ENCODE data around the gene ABI2.
A peak's percentile ranks its signal among the peaks of the same experiment; 100 is the strongest.

ABI2 gene

DNA sequence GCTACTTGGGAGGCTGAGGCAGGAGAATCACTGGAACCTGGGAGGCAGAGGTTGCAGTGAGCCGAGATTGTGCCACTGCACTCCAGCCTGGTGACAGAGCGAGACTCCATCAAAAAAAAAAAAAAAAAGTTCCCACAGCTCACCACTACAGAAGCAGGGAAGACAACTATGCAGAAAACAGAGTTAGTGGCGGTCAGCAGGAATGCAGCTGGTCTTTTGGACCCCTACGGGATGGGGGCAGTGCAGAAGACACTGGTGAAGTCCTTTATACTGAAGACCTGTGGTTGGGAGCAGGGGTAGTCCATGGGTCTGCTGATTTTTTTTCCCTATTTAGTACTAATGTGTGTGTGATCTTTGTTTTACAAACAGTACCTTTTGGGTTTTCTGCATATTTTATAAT lies 101.4 kb downstream of the ABI2 start:
- DNase-seq (ENCODE audit: low read depth, low spot score) = peak; percentile 7

- no peak for DNase-seq (ENCODE audit: low read depth, low spot score)
Observed at GRCh38 chr2:203431391-203432185, 103.4 kb downstream of the ABI2 start.

DNA sequence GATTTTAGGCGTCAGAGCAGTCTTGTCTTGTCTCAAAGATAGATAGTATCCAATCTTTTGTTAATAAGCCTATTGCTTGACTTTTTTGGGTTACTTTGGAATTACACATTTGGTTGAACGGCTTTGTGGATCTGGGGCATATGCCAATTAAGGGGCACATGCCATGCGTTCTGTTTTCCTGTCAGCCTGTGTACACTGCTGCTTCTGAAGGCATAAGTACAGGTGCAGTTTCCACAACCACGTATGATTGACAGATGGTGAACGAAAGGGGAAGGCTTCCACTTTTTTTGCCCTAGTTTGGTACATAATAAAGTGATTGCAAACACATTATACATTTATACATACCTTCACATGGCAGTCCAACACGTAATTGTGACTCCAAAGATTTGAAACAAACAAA lies 104.6 kb downstream of the ABI2 start:
- DNase-seq (ENCODE audit: low read depth, low spot score) = no peak

DNA sequence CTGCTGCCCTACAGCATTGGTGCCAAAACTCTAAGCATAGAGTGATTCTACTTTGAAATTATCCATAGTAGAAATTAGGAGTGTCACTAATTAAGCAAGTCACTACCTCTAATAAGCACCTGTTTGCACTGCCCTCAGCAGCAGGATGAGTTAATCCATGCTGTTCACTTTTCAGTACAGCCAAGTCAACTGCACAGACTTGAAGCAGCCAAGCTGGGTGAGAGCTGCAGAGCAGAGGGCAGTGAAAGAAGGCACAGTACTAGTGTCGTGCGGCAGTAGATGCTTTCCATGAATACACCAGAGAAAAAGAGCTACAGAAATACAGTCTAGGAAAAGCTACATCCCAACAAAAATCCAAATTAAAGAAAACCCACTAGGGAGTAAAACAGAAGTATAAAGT lies 108.3 kb downstream of the ABI2 start:
- DNase-seq (ENCODE audit: low read depth, low spot score) = no peak

- DNase-seq (ENCODE audit: low read depth, low spot score) = no peak
Observed at GRCh38 chr2:203437511-203437910, 109.3 kb downstream of the ABI2 start.

- no peak for DNase-seq (ENCODE audit: low read depth, low spot score)
Observed at GRCh38 chr2:203438528-203438927, 110.3 kb downstream of the ABI2 start.

GRCh38 chr2:203440671-203441070 lies 112.5 kb downstream of the ABI2 start:
- DNase-seq (ENCODE audit: low read depth, low spot score) = no peak

DNA sequence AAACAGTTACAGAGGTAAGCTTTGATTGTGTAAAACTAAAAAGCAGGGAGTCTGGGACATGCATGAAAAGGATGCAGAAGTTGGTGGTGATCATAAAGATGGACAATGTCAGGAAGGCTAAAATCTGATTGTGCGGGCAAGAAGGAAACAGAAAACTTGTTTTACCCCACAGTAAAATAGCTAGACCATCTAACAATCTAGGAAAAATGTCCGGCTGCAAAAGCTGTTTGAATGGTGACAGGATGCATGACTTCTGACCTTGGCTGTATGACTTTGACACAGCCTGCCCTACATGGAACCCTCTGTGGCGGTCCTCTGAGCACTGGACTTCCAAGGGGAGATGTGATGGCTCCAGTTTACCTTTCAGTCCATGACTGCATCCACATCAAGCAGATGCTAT lies 113.3 kb downstream of the ABI2 start:
- DNase-seq (ENCODE audit: low read depth, low spot score) = no peak

GRCh38 chr2:203442463-203442862 lies 114.3 kb downstream of the ABI2 start:
- DNase-seq (ENCODE audit: low read depth, low spot score) = no peak

GRCh38 chr2:203444738-203445137 lies 116.5 kb downstream of the ABI2 start:
- DNase-seq (ENCODE audit: low read depth, low spot score) = no peak

DNA sequence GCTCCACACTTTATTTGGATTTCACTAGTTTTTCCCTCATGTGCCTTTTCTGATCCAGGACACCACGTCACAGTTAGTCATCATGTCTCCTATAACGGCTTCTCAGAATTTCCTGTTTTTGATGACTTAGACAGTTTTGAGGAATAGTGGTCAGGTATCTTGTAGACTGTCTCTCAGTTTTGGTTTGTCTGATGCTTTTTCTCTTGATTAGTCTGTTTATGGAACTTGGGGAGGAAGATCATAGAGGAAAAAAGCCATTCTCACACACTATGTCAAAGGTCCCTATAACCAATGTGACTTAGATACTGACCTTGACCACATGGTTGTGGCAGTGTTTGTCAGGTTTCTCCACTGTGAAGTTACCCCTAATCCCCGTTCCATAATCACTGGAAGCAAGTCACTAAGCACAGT lies 117.9 kb downstream of the ABI2 start:
- DNase-seq (ENCODE audit: low read depth, low spot score) = no peak

GRCh38 chr2:203446780-203447179 lies 118.6 kb downstream of the ABI2 start:
- DNase-seq (ENCODE audit: low read depth, low spot score) = no peak

GRCh38 chr2:203450561-203450960 lies 122.4 kb downstream of the ABI2 start:
- DNase-seq (ENCODE audit: low read depth, low spot score) = no peak

- DNase-seq (ENCODE audit: low read depth, low spot score) = no peak
Observed at GRCh38 chr2:203451011-203451410, 122.8 kb downstream of the ABI2 start.

DNA sequence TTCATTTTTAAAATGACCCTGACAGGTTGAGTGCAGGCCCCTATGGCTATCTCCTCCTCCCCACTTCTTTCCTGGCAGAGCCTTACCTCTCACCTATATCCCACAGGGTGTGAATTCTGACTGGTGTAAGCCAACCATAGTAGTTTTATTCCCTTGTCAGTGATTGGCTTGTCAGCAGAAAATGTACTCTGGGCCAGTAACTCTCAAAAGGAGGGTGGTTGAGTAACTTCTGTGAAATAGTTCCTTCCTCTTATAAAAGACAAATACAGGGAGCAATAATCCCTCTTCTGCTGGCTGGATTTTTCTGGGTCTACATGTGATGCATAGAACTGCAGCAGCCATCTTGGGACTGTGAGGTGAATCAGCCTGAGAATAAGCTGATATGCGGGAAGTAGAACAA lies 123.5 kb downstream of the ABI2 start:
- no peak for DNase-seq (ENCODE audit: low read depth, low spot score)

GRCh38 chr2:203453858-203454451 lies 125.8 kb downstream of the ABI2 start:
- no peak for DNase-seq (ENCODE audit: low read depth, low spot score)

- DNase-seq (ENCODE audit: low read depth, low spot score) = no peak
Observed at GRCh38 chr2:203455209-203455608, 127.0 kb downstream of the ABI2 start.

- no peak for DNase-seq (ENCODE audit: low read depth, low spot score)
Observed at GRCh38 chr2:203461746-203462145, 133.6 kb downstream of the ABI2 start.

DNA sequence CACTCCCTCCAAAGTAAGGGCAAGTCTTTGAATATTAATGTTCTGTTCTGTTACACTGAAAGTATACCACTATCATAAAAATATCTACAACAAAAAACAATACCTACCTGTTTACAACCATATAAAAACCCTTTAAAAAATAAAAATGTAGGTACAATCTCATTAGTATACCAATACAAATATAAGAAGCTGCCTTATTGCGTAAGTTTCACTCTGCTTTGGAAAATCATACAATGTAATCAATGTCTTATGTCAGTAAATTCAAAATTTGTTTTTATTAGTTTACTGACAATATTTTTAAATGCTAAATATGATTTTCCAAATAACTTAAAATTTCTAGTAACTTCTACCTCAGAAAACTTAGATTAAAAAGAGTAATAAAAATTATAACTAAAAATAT lies 134.1 kb downstream of the ABI2 start:
- no peak for DNase-seq (ENCODE audit: low read depth, low spot score)

DNA sequence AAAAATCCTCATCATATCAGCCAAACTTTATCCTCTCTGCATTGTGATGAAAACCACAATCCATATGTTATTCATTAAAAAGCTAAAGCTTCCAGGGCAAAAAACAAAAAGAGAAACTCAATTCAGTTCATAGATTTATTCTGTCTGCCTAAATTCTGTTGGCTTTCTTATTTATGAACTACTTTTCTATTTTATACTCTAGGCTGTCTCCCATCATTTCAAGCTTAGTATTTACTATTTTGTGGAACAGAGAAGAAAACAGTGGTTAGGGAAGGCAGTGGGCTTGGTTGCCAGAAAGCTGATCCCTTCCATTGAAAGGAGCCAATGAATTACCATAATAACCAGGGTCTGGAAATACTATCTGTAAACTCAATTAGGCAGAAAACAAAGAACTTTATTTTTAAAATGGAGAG lies 135.1 kb downstream of the ABI2 start:
- no peak for DNase-seq (ENCODE audit: low read depth, low spot score)

- DNase-seq (ENCODE audit: low read depth, low spot score) = no peak
Observed at GRCh38 chr2:203469546-203469945, 141.4 kb downstream of the ABI2 start.

- DNase-seq (ENCODE audit: low read depth, low spot score) = no peak
Observed at GRCh38 chr2:203470371-203470770, 142.2 kb downstream of the ABI2 start.

DNA sequence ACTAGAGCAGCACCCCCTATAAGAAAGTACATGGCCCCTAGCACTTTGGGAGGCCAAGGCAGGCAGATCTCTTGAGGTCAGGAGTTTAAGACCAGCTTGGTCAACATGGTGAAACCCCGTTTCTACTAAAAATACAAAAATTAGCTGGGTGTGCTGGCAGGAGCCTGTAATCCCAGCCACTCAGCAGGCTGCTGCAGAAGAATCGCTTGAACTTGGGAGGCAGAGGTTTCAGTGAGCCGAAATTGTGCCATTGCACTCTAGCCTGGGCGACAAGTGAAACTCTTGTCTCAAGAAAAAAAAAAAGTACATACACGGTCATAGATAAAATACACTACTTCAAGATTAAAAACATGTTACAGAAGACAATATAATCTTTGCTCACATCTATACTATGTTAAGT lies 143.1 kb downstream of the ABI2 start:
- DNase-seq (ENCODE audit: low read depth, low spot score) = no peak

- no peak for DNase-seq (ENCODE audit: low read depth, low spot score)
Observed at GRCh38 chr2:203476881-203477280, 148.7 kb downstream of the ABI2 start.

Measured in ELF-1 (cell line).